GM12875 (cell line): ENCODE measurements around the gene ZNF322.
A peak's percentile ranks its signal among the peaks of the same experiment; 100 is the strongest.

Source experiments
- H3K4me3 ChIP-seq: one replicate; pipeline ENCODE4 v1.5.1; 2011; ENCODE audit warnings: low read depth, low read length, control low read depth
- TF ChIP-seq, protein P1 (sequence below): IDR thresholded peaks from 2 replicates; pipeline ENCODE4 v1.5.1; 2011; ENCODE audit warnings: low read depth, mild to moderate bottlenecking, control low read depth, inconsistent platforms, low read length, moderate library complexity, borderline replicate concordance; ENCODE audit not compliant: insufficient read depth

The ZNF322 gene

DNA sequence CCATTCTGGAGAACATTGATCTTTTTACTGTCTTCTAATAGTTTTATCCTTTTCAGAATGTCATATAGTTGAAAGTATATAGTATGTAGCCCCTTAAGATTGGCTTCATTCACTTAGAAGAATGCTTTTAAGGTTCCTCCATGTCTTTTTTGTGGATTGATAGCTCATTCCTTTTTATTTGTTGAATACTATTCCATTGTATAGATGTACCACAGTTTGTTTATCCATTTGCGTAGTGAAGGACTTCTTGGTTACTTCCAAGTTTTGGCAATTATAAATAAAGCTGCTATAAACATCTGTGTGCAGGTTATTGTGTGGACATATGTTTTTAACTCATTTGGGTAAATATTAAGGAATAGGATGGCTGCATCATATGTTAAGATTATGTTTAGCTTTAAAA is 35.0 kb downstream of the ZNF322 start:
- no peak overlapping the region for H3K4me3 ChIP-seq

DNA sequence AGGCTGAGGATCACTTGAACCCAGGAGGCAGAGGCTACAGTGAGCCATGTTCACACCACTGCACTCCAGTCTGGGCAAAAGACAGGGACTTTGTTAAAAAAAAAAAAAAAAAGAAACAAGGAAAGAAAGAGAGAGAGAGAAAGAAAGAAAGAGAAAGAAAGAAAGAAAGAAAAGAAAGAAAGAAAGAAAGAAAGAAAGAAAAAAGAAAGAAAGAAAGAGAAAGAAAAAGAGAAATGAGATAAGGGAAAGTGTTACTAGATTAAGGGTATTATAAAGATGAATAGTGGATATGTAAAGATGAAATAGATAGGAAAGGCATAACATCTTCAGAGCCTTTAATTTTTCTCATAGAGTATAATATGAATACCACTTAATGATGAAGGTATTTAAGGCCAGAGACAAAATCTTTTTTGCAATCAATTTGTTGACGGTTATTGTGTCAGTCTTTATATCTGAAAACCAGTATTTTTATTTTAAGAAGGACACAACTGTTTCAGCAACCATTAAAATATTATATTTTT is 36.1 kb downstream of the ZNF322 start:
- TF ChIP-seq, protein P1, sequence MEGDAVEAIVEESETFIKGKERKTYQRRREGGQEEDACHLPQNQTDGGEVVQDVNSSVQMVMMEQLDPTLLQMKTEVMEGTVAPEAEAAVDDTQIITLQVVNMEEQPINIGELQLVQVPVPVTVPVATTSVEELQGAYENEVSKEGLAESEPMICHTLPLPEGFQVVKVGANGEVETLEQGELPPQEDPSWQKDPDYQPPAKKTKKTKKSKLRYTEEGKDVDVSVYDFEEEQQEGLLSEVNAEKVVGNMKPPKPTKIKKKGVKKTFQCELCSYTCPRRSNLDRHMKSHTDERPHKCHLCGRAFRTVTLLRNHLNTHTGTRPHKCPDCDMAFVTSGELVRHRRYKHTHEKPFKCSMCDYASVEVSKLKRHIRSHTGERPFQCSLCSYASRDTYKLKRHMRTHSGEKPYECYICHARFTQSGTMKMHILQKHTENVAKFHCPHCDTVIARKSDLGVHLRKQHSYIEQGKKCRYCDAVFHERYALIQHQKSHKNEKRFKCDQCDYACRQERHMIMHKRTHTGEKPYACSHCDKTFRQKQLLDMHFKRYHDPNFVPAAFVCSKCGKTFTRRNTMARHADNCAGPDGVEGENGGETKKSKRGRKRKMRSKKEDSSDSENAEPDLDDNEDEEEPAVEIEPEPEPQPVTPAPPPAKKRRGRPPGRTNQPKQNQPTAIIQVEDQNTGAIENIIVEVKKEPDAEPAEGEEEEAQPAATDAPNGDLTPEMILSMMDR = no peak
- no peak overlapping the region for H3K4me3 ChIP-seq

More for the DNA sequence above, 35.0 kb downstream of the ZNF322 start:
- TF ChIP-seq, protein P1 = no peak

DNA sequence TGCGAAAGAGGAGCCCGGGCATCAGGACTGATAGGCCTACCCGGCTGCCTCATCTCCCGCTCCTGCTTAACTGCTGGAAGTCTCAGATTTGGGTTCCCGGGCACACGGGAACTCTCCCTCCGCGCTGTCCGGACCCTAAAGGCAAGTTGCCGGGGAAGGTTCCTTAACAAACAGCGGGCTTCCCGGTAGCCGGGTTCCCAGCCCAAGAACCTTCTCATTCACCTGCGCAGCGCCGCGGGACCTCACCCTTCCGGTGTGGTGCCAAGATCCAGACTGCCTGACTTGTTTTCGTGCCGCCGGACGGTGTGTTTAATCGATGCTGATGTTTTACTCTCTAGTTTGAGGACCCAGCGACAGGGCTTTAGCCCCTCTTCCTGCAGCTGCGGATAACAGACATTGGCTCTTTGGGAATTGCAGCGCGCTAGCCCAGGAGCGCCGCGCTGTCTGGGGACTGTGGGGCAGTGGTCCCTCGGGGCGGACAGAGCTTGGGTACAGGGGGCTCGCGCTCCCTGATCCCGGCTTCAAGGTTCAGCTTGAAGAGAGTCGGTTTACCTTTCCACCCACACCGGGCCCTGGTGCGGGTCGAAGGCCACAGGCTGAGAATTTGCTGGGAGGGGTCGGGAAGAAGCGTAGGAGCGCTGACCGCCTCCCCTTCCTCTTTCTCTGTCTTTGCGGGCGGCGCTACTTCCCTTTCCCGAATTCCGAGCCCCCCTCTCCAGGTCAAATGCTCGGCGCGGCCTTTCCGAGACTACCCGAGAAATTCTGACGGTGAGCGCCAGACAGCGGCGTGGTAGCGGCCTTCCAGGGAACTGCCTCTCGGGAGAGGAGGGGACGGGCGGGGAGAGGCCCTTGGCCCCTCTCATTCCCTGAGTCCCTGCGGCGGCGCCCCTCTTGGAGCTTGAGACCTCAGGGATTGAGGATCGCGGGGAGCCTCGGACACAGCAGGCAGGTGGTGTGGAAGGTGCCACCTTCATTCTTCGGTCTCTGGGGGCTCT is 45.6 kb downstream of the ZNF322 start:
- no peak overlapping the region for H3K4me3 ChIP-seq
- TF ChIP-seq, protein P1 = no peak

DNA sequence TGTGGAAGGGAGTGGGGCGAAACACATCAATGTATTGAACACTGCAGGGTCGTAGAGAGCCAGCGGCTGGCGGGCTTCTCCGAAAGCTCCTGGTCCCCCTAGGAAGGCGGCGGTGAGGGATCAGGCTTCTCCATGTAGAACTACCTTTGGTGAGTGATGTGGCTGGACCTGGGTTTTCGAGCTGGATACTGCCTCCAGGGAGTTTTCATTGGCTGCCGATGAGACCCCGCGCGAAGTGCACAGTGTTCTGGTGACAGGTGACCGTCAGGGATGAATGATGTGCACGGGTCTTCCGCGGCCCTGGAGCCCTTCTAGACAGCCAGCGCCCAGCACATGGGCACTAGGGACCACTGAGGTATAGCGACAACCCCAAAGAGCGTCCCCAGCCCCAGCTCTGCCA is 46.3 kb downstream of the ZNF322 start:
- TF ChIP-seq, protein P1 = no peak
- H3K4me3 ChIP-seq = no peak overlapping the region

DNA sequence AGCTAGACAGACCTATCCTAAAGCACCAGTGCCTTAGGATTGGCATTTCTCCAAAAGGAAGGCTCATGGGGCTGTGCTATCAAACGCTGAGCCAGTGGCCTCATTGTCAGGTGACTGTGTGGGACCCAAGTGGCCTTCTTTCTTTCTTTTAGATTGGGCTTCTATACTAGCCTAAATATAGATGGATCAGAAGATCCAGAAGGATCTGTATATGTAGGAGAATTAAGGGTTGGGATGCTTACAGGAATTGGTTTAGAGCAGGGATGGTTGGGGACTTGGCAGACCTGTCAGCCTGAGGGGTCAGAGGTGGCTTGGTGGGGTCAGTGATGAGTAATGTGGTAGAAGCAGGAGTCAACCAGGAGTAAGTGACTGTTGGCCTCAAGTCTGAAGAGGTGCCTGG is 47.9 kb downstream of the ZNF322 start:
- TF ChIP-seq, protein P1 = no peak
- H3K4me3 ChIP-seq = no peak overlapping the region

DNA sequence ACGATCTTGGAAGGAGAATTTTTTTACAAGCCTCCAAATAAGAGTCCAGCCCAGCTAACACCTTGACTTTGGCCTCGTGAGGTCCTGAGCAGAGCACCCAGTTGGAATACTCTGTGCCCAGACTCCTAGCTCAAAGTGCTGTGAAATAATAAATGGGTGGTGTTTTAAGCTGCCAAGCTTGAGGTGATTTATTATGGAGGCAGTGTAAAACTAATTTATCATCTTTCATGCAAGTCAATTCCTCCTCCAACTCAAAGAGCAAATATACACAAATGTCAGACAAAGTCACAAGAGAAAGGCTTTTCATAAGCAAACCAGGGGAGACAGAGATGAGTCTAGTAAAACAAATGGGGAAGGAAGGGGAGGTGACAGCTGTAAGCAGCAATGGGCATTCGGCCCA is 50.1 kb downstream of the ZNF322 start:
- TF ChIP-seq, protein P1 = no peak
- no peak overlapping the region for H3K4me3 ChIP-seq

DNA sequence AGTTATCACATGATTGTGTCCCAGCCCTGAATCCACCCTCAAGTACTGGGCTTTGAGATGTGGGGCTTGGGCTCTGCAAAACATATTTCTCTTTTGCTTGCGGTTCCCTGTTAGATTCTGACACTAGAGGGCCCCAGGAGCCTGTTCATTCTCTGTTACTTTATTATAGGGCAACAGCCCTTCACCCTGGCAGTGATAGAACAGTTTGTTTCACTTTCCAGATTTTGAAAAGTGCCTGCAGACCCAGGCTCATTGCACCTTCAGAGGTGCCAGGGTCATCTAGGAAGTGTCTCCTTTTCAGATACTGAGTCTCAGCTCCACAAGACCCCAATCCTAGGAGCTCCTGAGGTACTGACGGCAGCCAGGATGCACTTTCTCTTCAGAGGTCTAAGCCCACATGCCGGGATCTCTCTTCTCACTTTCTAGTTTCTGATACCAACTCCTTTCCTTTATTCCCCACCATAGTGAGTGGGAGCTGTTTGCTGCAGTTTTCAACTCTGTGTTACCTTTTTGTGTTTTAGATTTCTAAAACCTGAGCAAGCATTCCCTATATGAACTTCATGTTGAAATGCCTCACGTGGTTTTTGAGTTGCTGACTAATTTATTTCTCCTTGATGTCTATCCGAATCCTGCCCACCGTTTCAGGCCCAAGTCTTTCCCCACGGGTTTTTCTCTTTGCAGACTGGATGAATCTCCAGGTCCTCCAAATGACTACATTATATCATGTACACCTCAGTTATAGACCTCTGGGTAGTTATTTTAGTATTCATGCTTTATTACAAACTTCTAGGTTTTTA is 51.9 kb downstream of the ZNF322 start:
- TF ChIP-seq, protein P1 = peak; percentile 64; the same call in 1 of the 2 replicates
- no peak overlapping the region for H3K4me3 ChIP-seq
